WTC11 (cell line): ENCODE measurements around the gene GPX1.
"Not testable (repeated sequence)": the region's sequence is repeated elsewhere in the genome, so short reads cannot be mapped to it uniquely, and the experiment has no call there.

Experiments used
- AFF4 ChIP-seq: sonication (generic); formaldehyde crosslinking; IDR thresholded peaks from 2 replicates; pipeline ENCODE4 v1.8.1; 2023; ENCODE audit warnings: mild to moderate bottlenecking, missing genetic modification reagents, borderline replicate concordance
- ATF3 ChIP-seq: sonication (generic); formaldehyde crosslinking; conservative IDR thresholded peaks from 2 replicates; pipeline ENCODE4 v1.8.1; 2022; ENCODE audit warnings: mild to moderate bottlenecking, missing genetic modification reagents
- CTCF ChIP-seq: fragments of 200-600 bp; IDR thresholded peaks from 2 replicates; pipeline ENCODE4 v1.8.0; 2022; ENCODE audit warnings: antibody characterized with exemption

- TF ChIP-seq CTCF; AFF4 (CRISPR knock-in tag); ATF3 (CRISPR knock-in tag): not testable (repeated sequence)
Observed at GRCh38 chr3:49348361-49348760, 9.8 kb downstream of the GPX1 start.
